ENCODE results near the gene SHC2.

DNA sequence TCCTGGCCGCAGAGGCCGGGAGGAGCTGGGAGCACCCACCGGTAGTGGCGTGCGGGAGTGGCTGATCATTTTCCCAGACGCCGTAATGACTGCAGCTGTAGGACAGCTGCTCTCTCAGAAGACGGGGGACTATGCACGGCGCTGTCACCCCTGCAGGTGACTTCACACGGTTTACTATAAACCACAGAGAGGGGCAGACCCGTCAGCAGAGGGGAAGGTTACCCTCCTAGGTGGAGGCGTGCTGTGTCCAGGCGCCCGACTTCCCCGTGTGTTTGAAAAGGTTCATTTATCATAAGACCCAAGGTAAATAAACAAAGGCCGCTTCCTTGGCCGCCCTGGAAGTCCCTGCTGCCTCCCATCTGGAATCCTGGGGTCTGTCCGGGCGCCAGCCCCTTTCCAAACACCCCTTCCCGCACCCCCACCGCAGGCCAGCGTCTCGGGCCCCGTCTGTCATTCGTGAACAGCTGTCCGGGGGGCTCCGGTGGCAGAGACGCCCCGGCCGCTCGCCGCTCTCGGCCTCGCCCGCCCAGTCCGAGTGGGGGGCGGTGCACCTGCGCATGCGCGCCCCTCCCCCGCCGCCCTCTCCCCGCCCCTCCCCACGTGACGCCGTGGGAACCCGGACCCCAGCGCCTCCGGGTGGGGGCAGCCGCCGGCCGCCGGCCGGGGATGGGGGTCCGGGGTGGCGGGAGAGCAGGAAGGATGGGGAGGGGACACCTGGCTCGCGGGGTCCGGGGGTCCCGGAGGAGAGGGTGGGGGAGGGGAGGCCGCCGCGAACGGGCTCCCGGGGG is 915 bp downstream of the SHC2 start:
- TF ChIP-seq, protein P1, sequence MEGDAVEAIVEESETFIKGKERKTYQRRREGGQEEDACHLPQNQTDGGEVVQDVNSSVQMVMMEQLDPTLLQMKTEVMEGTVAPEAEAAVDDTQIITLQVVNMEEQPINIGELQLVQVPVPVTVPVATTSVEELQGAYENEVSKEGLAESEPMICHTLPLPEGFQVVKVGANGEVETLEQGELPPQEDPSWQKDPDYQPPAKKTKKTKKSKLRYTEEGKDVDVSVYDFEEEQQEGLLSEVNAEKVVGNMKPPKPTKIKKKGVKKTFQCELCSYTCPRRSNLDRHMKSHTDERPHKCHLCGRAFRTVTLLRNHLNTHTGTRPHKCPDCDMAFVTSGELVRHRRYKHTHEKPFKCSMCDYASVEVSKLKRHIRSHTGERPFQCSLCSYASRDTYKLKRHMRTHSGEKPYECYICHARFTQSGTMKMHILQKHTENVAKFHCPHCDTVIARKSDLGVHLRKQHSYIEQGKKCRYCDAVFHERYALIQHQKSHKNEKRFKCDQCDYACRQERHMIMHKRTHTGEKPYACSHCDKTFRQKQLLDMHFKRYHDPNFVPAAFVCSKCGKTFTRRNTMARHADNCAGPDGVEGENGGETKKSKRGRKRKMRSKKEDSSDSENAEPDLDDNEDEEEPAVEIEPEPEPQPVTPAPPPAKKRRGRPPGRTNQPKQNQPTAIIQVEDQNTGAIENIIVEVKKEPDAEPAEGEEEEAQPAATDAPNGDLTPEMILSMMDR (IDR thresholded peaks at IDR 0.05; ENCODE audit: poor library complexity), result peak; percentile 3
- TF ChIP-seq EZH2 (IDR thresholded peaks at IDR 0.05; ENCODE audit: borderline replicate concordance), result no peak

Data from hepatocyte (in vitro differentiated cells).